ENCODE measurements around the gene MLLT3.

DNA sequence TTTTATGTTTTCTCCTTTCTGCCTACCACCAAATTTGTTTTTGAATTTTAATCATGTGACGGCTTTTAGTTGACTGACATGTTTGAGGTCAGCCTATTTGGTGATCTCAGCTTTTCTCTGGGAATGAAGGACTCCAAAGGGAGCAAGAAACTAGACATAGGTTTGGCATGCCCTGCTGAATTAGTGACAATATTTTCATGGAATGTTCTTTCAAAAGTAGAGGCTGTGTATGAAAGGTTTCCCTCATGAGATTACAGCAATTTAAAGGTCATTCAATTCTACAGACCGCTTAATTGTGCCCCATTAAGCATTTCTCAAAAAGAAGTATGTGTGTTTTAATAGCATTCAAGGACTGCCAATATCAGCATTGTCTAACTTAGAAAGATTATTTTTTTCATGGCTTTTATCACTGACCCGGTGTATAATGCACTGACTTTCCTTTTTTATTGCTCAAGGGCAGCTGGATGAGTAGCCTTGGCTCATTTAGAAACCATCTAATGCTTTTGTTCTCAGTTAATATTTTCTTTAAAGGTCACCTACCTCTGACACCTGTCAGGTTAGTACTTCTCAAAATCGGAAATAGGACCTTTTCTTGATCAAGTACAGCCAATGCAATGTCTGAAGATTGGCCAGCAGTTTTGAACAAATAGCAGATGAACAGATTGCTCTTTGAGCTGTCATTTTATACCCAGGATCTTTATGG is 8.1 kb upstream of the MLLT3 start:
- TF ChIP-seq, protein P1, sequence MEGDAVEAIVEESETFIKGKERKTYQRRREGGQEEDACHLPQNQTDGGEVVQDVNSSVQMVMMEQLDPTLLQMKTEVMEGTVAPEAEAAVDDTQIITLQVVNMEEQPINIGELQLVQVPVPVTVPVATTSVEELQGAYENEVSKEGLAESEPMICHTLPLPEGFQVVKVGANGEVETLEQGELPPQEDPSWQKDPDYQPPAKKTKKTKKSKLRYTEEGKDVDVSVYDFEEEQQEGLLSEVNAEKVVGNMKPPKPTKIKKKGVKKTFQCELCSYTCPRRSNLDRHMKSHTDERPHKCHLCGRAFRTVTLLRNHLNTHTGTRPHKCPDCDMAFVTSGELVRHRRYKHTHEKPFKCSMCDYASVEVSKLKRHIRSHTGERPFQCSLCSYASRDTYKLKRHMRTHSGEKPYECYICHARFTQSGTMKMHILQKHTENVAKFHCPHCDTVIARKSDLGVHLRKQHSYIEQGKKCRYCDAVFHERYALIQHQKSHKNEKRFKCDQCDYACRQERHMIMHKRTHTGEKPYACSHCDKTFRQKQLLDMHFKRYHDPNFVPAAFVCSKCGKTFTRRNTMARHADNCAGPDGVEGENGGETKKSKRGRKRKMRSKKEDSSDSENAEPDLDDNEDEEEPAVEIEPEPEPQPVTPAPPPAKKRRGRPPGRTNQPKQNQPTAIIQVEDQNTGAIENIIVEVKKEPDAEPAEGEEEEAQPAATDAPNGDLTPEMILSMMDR (conservative IDR thresholded peaks at IDR 0.05 in 1 of 2, IDR thresholded peaks at IDR 0.05 in 1 of 2; ENCODE audit: extremely low read depth in 1 of 2, insufficient read depth in 1 of 2, low read depth in 1 of 2, low read length in 2 of 2), result no peak
- no peak for TF ChIP-seq EZH2 (IDR thresholded peaks at IDR 0.05; ENCODE audit: borderline replicate concordance, low read length)

Measured in mammary epithelial cell (primary cell).